Measurements from ENCODE around the gene MAP7D2. TPM values are rescaled to one million over a fixed set of nuclear protein-coding genes. Genes with fewer than 3 reads are reported as not detected.

The MAP7D2 gene
- 0.37 and 1.4 TPM in 2 replicates for total RNA-seq

GRCh38 chrX:20116577-20117240 lies at the start of gene MAP7D2:
MAP7D2 (minus strand) TSS chrX:20116907; CDS start chrX:20116879, 28 bp downstream.

GRCh38 chrX:20141281-20142220 lies 24.8 kb upstream of the MAP7D2 start, which contains the start of gene EIF1AX:
EIF1AX (minus strand) TSS chrX:20141838; CDS start chrX:20141640, 198 bp downstream.

GRCh38 chrX:19990556-19991349 lies 126.0 kb downstream of the MAP7D2 start, which contains the start of gene BCLAF3:
BCLAF3 (minus strand) TSS chrX:19991061; CDS start chrX:19970264, 20,797 bp downstream.

Other genes starting within 250 kb of the MAP7D2 start
- gene SH3KBP1, start 229.3 kb downstream of the MAP7D2 start, total RNA-seq: 6.6 and 9.4 TPM in 2 replicates
- 0.46 and 1.4 TPM in 2 replicates for gene BCLAF3, start 125.8 kb downstream of the MAP7D2 start, total RNA-seq
- 68.5 and 73.8 TPM in 2 replicates for gene EIF1AX, start 24.9 kb upstream of the MAP7D2 start, total RNA-seq
- gene RPS6KA3, start 150.0 kb upstream of the MAP7D2 start, total RNA-seq: 16.8 and 22.0 TPM in 2 replicates

All from airway epithelial cell (primary cell).